ENCODE data around the gene ARHGAP9.

Gene ARHGAP9

GRCh38 chr12:57479376-57480115 is at the start of gene ARHGAP9:
ARHGAP9 (minus strand) TSS chr12:57479866; CDS start chr12:57479406, 460 bp downstream.
- no peaks in the 10 kb centered on the region for H3K36me3 ChIP-seq (ENCODE audit: control insufficient read depth in 2 of 2, insufficient read depth in 2 of 2, low read length in 2 of 2)
- peak within 1 kb of the TSS; percentile 46 to 56 for H3K9ac ChIP-seq (ENCODE audit: low read depth in 1 of 2, low read length in 2 of 2)
- peak within 1 kb of the TSS; percentile 75 to 91 for H3K27ac ChIP-seq (ENCODE audit: low read depth in 2 of 2, low read length in 2 of 2)
- peaks cover 25 to 28% of the 10 kb centered on the region in 2 donors for H3K4me1 ChIP-seq (ENCODE audit: control insufficient read depth in 2 of 2, insufficient read depth in 2 of 2, low read length in 2 of 2)
- H3K9me3 ChIP-seq (ENCODE audit: control insufficient read depth in 2 of 2, low read length in 2 of 2): no peaks in the 10 kb centered on the region
- peaks cover 12 to 42% of the 10 kb centered on the region in 2 donors for H3K27me3 ChIP-seq (ENCODE audit: control insufficient read depth in 2 of 2, insufficient read depth in 2 of 2, low read length in 2 of 2)
- H3K4me3 ChIP-seq (ENCODE audit: low read length in 2 of 2): peak within 1 kb of the TSS in 1 of 2 donors; percentile 75

- no peaks in the 10 kb centered on the region for H3K27me3 ChIP-seq (ENCODE audit: control insufficient read depth in 2 of 2, insufficient read depth in 2 of 2, low read length in 2 of 2)
- no peak overlapping the region for H3K27ac ChIP-seq (ENCODE audit: low read depth in 2 of 2, low read length in 2 of 2)
- no peaks in the 10 kb centered on the region for H3K9me3 ChIP-seq (ENCODE audit: control insufficient read depth in 2 of 2, low read length in 2 of 2)
- peaks cover 11 to 13% of the 10 kb centered on the region in 2 donors for H3K4me1 ChIP-seq (ENCODE audit: control insufficient read depth in 2 of 2, insufficient read depth in 2 of 2, low read length in 2 of 2)
- H3K9ac ChIP-seq (ENCODE audit: low read depth in 1 of 2, low read length in 2 of 2): no peak overlapping the region
- H3K4me3 ChIP-seq (ENCODE audit: low read length in 2 of 2): no peak overlapping the region
- H3K36me3 ChIP-seq (ENCODE audit: control insufficient read depth in 2 of 2, insufficient read depth in 2 of 2, low read length in 2 of 2): peaks cover 64 to 83% of the 10 kb centered on the region in 2 donors
Measured at GRCh38 chr12:57528831-57529555, 49.3 kb upstream of the ARHGAP9 start.

- peaks cover 20% of the 10 kb centered on the region in 2 donors for H3K4me1 ChIP-seq (ENCODE audit: control insufficient read depth in 2 of 2, insufficient read depth in 2 of 2, low read length in 2 of 2)
- no peaks in the 10 kb centered on the region for H3K9me3 ChIP-seq (ENCODE audit: control insufficient read depth in 2 of 2, low read length in 2 of 2)
- H3K36me3 ChIP-seq (ENCODE audit: control insufficient read depth in 2 of 2, insufficient read depth in 2 of 2, low read length in 2 of 2): peaks cover 59 to 76% of the 10 kb centered on the region in 2 donors
- no peak overlapping the region for H3K27ac ChIP-seq (ENCODE audit: low read depth in 2 of 2, low read length in 2 of 2)
- H3K27me3 ChIP-seq (ENCODE audit: control insufficient read depth in 2 of 2, insufficient read depth in 2 of 2, low read length in 2 of 2): no peaks in the 10 kb centered on the region
- no peak overlapping the region for H3K9ac ChIP-seq (ENCODE audit: low read depth in 1 of 2, low read length in 2 of 2)
- no peak overlapping the region for H3K4me3 ChIP-seq (ENCODE audit: low read length in 2 of 2)
Measured at GRCh38 chr12:57528176-57528575, 48.5 kb upstream of the ARHGAP9 start.

GRCh38 chr12:57527184-57527583 is 47.5 kb upstream of the ARHGAP9 start:
- H3K4me3 ChIP-seq (ENCODE audit: low read length in 2 of 2): no peak overlapping the region
- peaks cover 49 to 66% of the 10 kb centered on the region in 2 donors for H3K36me3 ChIP-seq (ENCODE audit: control insufficient read depth in 2 of 2, insufficient read depth in 2 of 2, low read length in 2 of 2)
- peaks cover 20 to 21% of the 10 kb centered on the region in 2 donors for H3K4me1 ChIP-seq (ENCODE audit: control insufficient read depth in 2 of 2, insufficient read depth in 2 of 2, low read length in 2 of 2)
- no peak overlapping the region for H3K27ac ChIP-seq (ENCODE audit: low read depth in 2 of 2, low read length in 2 of 2)
- no peak overlapping the region for H3K9ac ChIP-seq (ENCODE audit: low read depth in 1 of 2, low read length in 2 of 2)
- no peaks in the 10 kb centered on the region for H3K27me3 ChIP-seq (ENCODE audit: control insufficient read depth in 2 of 2, insufficient read depth in 2 of 2, low read length in 2 of 2)
- no peaks in the 10 kb centered on the region for H3K9me3 ChIP-seq (ENCODE audit: control insufficient read depth in 2 of 2, low read length in 2 of 2)

- Histone ChIP-seq H3K9me3 (ENCODE audit: control insufficient read depth in 2 of 2, low read length in 2 of 2) (no peaks in the 10 kb centered on the region), H3K4me3 (ENCODE audit: low read length in 2 of 2) (no peak overlapping the region), H3K9ac (ENCODE audit: low read depth in 1 of 2, low read length in 2 of 2) (no peak overlapping the region), H3K27ac (ENCODE audit: low read depth in 2 of 2, low read length in 2 of 2) (no peak overlapping the region), H3K36me3 (ENCODE audit: control insufficient read depth in 2 of 2, insufficient read depth in 2 of 2, low read length in 2 of 2) (peaks cover 43 to 61% of the 10 kb centered on the region in 2 donors), H3K4me1 (ENCODE audit: control insufficient read depth in 2 of 2, insufficient read depth in 2 of 2, low read length in 2 of 2) (peaks cover 26 to 27% of the 10 kb centered on the region in 2 donors), H3K27me3 (ENCODE audit: control insufficient read depth in 2 of 2, insufficient read depth in 2 of 2, low read length in 2 of 2) (no peaks in the 10 kb centered on the region)
Measured at GRCh38 chr12:57526477-57527126, 46.9 kb upstream of the ARHGAP9 start.

- Histone ChIP-seq H3K4me3 (ENCODE audit: low read length in 2 of 2) (no peak overlapping the region), H3K36me3 (ENCODE audit: control insufficient read depth in 2 of 2, insufficient read depth in 2 of 2, low read length in 2 of 2) (peaks cover 39 to 53% of the 10 kb centered on the region in 2 donors), H3K4me1 (ENCODE audit: control insufficient read depth in 2 of 2, insufficient read depth in 2 of 2, low read length in 2 of 2) (peaks cover 33 to 35% of the 10 kb centered on the region in 2 donors), H3K27ac (ENCODE audit: low read depth in 2 of 2, low read length in 2 of 2) (no peak overlapping the region), H3K9ac (ENCODE audit: low read depth in 1 of 2, low read length in 2 of 2) (no peak overlapping the region), H3K9me3 (ENCODE audit: control insufficient read depth in 2 of 2, low read length in 2 of 2) (no peaks in the 10 kb centered on the region), H3K27me3 (ENCODE audit: control insufficient read depth in 2 of 2, insufficient read depth in 2 of 2, low read length in 2 of 2) (no peaks in the 10 kb centered on the region)
Measured at GRCh38 chr12:57525615-57526383, 46.1 kb upstream of the ARHGAP9 start.

GRCh38 chr12:57524814-57525614 is 45.3 kb upstream of the ARHGAP9 start:
- H3K4me1 ChIP-seq (ENCODE audit: control insufficient read depth in 2 of 2, insufficient read depth in 2 of 2, low read length in 2 of 2): peaks cover 34 to 35% of the 10 kb centered on the region in 2 donors
- H3K9me3 ChIP-seq (ENCODE audit: control insufficient read depth in 2 of 2, low read length in 2 of 2): no peaks in the 10 kb centered on the region
- H3K9ac ChIP-seq (ENCODE audit: low read depth in 1 of 2, low read length in 2 of 2): no peak overlapping the region
- H3K27me3 ChIP-seq (ENCODE audit: control insufficient read depth in 2 of 2, insufficient read depth in 2 of 2, low read length in 2 of 2): no peaks in the 10 kb centered on the region
- no peak overlapping the region for H3K27ac ChIP-seq (ENCODE audit: low read depth in 2 of 2, low read length in 2 of 2)
- peaks cover 33 to 45% of the 10 kb centered on the region in 2 donors for H3K36me3 ChIP-seq (ENCODE audit: control insufficient read depth in 2 of 2, insufficient read depth in 2 of 2, low read length in 2 of 2)
- H3K4me3 ChIP-seq (ENCODE audit: low read length in 2 of 2): no peak overlapping the region

- Histone ChIP-seq H3K4me1 (ENCODE audit: control insufficient read depth in 2 of 2, insufficient read depth in 2 of 2, low read length in 2 of 2) (peaks cover 39 to 43% of the 10 kb centered on the region in 2 donors), H3K4me3 (ENCODE audit: low read length in 2 of 2) (peak overlapping the region; percentile 79 to 92), H3K9ac (ENCODE audit: low read depth in 1 of 2, low read length in 2 of 2) (peak overlapping the region; percentile 81), H3K36me3 (ENCODE audit: control insufficient read depth in 2 of 2, insufficient read depth in 2 of 2, low read length in 2 of 2) (peaks cover 24 to 36% of the 10 kb centered on the region in 2 donors), H3K9me3 (ENCODE audit: control insufficient read depth in 2 of 2, low read length in 2 of 2) (no peaks in the 10 kb centered on the region), H3K27ac (ENCODE audit: low read depth in 2 of 2, low read length in 2 of 2) (peak overlapping the region; percentile 94 to 96), H3K27me3 (ENCODE audit: control insufficient read depth in 2 of 2, insufficient read depth in 2 of 2, low read length in 2 of 2) (no peaks in the 10 kb centered on the region)
Measured at GRCh38 chr12:57523706-57524614, 44.3 kb upstream of the ARHGAP9 start.
